Umbilical cord (tissue), 2 donors: ENCODE data around the gene MSRB3. TPM values are rescaled to one million over a fixed set of nuclear protein-coding genes. Genes with fewer than 3 reads are reported as not detected.

ENCODE experiments used
- DNase-seq: peaks from one replicate; pipeline ENCODE4 v3.0.0-alpha.2; 2015; ENCODE audit warnings: low spot score
- total RNA-seq: library from RNA; depleted of rRNA; stranded (reverse); fragments of >200 nt; gene quantifications from one replicate; pipeline ENCODE4 v1.2.3, GENCODE V29; 2014; ENCODE audit warnings: low replicate concordance; ENCODE audit not compliant: insufficient read depth

MSRB3 gene
- total RNA-seq, 1 donor from 2014 or later, result 192 TPM

GRCh38 chr12:65391711-65392110 lies 113.2 kb downstream of the MSRB3 start:
- DNase-seq, result no peak

GRCh38 chr12:65392491-65392890 lies 114.0 kb downstream of the MSRB3 start:
- DNase-seq, result no peak

DNA sequence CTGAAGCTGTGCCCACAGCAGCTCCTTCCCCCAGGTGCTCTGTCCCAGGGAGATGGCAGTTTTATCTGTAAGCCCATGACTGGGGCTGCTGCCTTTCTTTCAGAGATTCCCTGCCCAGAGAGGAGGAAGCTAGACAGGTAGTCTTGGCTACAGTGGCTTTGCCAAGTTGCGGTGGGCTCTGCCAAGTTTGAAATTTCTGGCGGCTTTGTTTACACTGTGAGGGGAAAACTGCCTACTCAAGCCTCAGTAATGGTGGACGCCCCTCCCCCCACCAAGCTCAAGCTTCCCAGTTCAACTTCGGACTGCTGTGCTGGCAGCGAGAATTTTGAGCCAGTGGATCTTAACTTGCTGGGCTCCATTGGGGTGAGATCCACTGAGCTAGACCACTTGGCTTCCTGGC lies 124.7 kb downstream of the MSRB3 start:
- no peak for DNase-seq

DNA sequence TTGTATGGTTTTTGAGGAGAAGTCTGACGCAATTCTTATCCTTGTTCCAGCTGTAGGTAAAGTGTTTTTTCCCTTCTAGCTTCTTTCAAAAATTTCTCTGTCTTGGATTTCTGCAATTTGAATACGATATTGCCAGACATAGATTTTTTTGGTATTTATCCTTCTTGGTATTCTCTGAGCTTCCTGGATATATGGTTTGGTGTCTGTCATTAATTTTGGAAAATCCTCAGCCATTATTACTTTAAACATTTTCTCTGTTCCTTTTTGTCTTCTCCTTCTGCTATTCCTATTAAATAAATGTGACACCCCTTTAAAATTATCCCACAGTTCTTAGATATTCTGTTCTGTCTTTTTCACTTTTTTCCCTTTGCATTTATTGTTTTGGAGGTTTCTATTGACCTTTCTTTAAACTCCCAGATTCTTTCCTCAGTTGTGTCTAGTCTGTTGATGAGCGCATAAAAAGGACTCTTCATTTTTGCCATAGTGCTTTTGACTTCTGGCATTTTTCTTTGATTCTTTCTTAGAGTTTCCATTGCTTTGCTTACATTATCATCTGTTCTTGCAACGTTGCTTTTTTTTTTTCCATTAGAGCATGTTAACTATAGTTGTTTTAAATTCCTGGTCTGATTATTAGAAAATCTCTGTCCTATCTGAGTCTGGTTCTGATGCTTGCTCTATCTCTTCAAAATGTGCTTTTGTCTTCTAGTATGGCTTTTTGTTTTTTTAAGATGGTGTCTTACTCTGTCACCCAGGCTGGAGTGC lies 129.1 kb downstream of the MSRB3 start:
- no peak for DNase-seq

GRCh38 chr12:65408441-65408840 lies 130.0 kb downstream of the MSRB3 start:
- no peak for DNase-seq

- DNase-seq, result no peak
Observed at GRCh38 chr12:65409726-65410125, 131.2 kb downstream of the MSRB3 start.

DNA sequence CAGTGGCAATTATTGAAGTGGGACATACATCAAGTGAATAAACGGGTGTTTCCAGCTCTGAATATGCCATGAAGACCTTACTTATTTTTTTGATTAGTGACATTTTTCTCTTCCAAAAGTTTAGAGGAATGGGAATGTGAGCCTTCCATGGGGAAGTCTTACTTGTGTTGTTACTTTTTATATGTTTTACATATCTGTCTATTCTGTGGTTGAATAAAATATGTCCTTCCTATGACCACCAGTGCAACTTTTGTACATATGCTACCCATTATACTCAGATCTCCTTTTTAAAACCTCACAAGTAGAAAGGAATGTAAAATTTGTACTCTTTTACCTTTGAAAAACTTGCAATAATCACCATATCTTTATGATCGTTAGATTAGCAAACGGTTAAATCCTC lies 132.7 kb downstream of the MSRB3 start:
- no peak for DNase-seq

- no peak for DNase-seq
Observed at GRCh38 chr12:65414526-65414925, 136.0 kb downstream of the MSRB3 start.

GRCh38 chr12:65415826-65416225 lies 137.3 kb downstream of the MSRB3 start:
- no peak for DNase-seq

DNA sequence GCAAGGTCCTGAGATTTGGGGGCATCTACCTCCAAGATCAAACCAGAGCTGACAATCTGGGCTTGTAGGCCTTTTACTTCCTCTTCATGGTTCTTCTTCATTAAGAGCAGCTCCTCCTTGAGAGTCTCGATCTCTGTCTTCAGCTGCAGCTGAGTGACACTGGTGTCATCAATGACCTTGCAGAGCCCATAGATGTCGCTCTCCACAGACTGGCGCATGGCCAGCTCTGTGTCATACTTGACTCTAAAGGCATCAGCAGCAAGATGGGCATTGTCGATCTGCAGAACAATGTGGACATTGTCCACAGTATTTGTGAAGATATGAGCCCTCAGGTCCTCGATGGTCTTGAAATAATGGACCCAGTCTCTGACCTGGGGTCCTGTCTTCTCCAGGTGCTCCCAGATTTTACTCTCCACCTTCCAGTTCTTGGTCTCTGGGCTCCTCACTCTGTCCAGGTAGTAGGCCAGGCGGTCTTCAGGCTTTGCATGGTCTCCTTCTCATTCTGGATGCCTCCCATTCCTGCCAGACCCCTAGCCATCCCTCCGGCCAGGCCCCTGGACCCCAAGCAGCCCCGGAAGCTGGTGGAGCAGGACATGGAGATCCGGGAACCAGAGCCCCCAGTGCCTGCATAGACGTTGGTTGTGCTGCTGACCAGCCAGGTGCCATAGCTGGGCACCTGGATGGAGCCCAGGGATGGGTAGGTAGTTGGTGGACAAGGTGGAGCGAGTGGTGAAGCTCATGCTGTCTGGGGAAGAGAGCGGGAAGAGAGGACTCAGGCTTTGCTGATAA lies 141.0 kb downstream of the MSRB3 start:
- no peak for DNase-seq

- DNase-seq, result no peak
Observed at GRCh38 chr12:65420941-65421340, 142.5 kb downstream of the MSRB3 start.

- DNase-seq, result no peak
Observed at GRCh38 chr12:65427646-65428045, 149.2 kb downstream of the MSRB3 start.

- DNase-seq, result no peak
Observed at GRCh38 chr12:65430006-65430405, 151.5 kb downstream of the MSRB3 start.

GRCh38 chr12:65430571-65431306 lies 152.3 kb downstream of the MSRB3 start:
- peak; percentile 24 for DNase-seq

DNA sequence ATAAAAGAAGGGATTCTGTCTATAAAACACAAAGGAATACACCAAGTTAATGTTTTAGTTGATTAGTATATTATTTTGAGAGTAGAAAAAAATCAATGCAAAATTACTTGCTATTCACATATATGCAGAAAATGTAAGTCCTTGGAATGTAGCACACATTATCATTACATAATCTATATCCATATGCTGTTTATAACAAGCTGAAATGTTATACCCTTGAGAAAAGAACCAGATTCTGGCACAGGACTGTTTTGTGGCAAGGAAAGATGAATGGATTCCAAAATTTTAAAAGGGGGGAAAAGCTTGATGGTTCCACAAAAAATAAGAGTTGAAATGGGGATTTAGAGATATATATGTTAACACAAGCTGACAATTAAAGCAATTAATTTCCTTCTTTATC lies 153.6 kb downstream of the MSRB3 start:
- no peak for DNase-seq

DNA sequence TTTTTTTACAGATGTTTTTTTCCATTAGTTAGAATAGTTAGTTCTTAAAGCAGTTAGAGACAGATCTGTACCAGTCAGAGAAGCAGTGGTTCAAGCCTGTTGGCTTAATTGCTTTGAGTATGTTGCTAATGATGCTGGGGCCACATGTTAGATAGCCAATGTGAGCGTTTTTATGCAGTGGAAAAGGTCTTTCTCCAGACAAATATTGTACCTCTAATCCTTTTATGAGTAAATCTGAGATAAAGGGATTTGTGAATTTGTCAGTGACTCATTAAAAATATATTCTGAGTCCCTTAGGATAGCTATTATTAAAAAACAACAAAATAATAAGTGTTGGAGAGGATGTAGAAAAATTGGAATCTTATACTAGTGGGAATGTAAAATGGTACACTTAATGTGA lies 154.2 kb downstream of the MSRB3 start:
- no peak for DNase-seq

- DNase-seq, result no peak
Observed at GRCh38 chr12:65434737-65435136, 156.3 kb downstream of the MSRB3 start.

DNA sequence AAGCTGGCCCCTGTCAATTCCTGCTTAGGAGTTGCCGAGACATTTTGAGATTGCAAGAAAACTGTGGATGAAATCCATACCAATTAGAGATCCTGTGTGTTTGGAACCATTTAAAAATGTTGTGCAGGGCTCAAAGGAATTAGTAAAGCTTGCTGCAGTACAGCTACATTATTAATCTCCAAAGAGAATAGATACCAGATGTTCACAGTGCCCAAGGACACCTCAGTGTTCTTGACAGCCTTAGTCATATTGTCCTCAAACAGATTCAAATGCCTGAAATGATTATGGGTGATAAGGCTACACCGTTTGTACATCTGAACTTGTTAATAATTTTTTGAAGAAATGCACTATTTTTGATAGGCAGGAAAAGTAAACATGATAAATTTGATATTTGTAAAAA lies 164.6 kb downstream of the MSRB3 start:
- DNase-seq, result no peak

DNA sequence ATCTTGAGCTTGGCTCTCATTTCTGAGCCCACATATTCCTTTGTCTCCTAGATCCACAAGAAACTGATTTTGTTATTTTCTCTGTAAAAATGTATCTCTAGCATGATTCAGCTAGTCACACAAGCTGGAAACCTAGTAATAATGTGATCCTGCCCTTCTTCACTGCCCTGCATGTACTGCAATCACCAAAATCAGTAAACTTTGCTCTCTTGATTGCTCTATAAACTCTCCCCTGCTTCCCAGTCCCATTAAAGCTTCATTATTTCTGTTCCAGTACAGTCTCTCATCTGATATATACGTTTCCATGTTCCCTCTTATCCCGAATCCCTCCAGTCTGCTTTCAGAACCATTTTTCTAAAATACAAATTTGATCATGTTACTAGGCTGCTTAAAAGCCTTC lies 166.5 kb downstream of the MSRB3 start:
- DNase-seq, result no peak

DNA sequence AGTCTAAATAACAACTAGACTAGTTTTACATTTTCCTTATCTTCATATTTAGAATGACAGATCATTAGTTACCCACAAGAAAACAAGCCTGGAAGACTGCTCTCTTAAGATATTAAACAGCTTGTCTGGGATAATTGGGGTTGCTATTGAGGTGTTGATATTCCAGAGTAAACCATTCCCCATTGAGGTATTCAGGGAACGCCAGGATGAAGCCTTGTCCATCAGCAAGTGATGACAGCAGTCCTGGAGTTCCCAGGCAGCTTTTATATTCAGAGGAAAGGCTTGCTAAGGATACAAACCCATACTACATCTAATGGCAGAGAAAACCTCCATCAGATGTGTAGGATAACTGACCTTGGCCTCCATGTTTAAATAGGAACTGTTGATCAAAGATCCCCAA lies 168.4 kb downstream of the MSRB3 start:
- DNase-seq, result no peak

GRCh38 chr12:65449400-65449799 lies 170.9 kb downstream of the MSRB3 start:
- no peak for DNase-seq

GRCh38 chr12:65450625-65451024 lies 172.1 kb downstream of the MSRB3 start:
- no peak for DNase-seq
